ENCODE measurements around the gene VCL. TPM values are rescaled to one million over a fixed set of nuclear protein-coding genes. Genes with fewer than 3 reads are reported as not detected.

The VCL gene
- 187 and 268 TPM in 2 replicates for total RNA-seq (2011; cell fraction: chromatin; rRNA removed; ENCODE audit: low replicate concordance)
- 123 and 137 TPM in 2 replicates for total RNA-seq (2011; cell fraction: nucleolus; rRNA removed)
- 175 and 236 TPM in 2 replicates for total RNA-seq (2011; cell fraction: nucleoplasm; rRNA removed)
- total RNA-seq (2014; rRNA removed) = 72.0 and 77.3 TPM in 2 replicates
- total RNA-seq (2014; rRNA removed; fragmentation: Illumina TruSeq; extraction: Trizol) = 76.4 and 81.4 TPM in 2 replicates
- 84.3 and 87.0 TPM in 2 replicates for total RNA-seq (2015; rRNA removed; fragmentation: Illumina TruSeq; extraction: Trizol)
- 180 and 186 TPM in 2 replicates for total RNA-seq (2021)
- 138 and 154 TPM in 2 replicates for polyA plus RNA-seq (2011; rRNA removed)
- 76.8 and 89.4 TPM in 2 replicates for polyA plus RNA-seq (2011; cell fraction: cytosol; rRNA removed)
- 176 and 196 TPM in 2 replicates for polyA plus RNA-seq (2011; cell fraction: nucleus; rRNA removed)
- polyA plus RNA-seq (2012) = 110 TPM in 2 replicates
- polyA plus RNA-seq (2014; fragmentation: Illumina TruSeq; extraction: Trizol) = 111 and 117 TPM in 2 replicates
- polyA plus RNA-seq (2014; fragmentation: Nextera tagmentation; extraction: Ambion mirVana) = 10 to 100 TPM; 29.8 to 53.6 TPM
- 65.6 and 72.8 TPM in 2 replicates for polyA plus RNA-seq (2014; rRNA removed)
- polyA minus RNA-seq (2011; rRNA and poly(A)+ RNA removed) = 163 and 186 TPM in 2 replicates
- 91.8 and 115 TPM in 2 replicates for polyA minus RNA-seq (2011; cell fraction: cytosol; rRNA and poly(A)+ RNA removed)
- polyA minus RNA-seq (2011; cell fraction: nucleus; rRNA and poly(A)+ RNA removed) = 133 and 174 TPM in 2 replicates
- percentile 92 among the genes with signal in this experiment for Bru-seq, nascent RNA
- BruChase-seq, experiment 1, labeled RNA remaining after a 2-hour chase = percentile 85 among the genes with signal in this experiment
- BruChase-seq, experiment 2, labeled RNA remaining after a 6-hour chase = percentile 87 among the genes with signal in this experiment
- long read RNA-seq, experiment 1, full-length matches to known transcripts = 79 of 612 reads
- long read RNA-seq, experiment 1, partial matches to known transcripts = 81 of 612 reads
- long read RNA-seq, experiment 1, other reads (novel, unspliced or antisense) = 452 of 612 reads
- long read RNA-seq, experiment 2, full-length matches to known transcripts = 28 of 135 reads
- long read RNA-seq, experiment 2, partial matches to known transcripts = 99 of 135 reads
- long read RNA-seq, experiment 2, other reads (novel, unspliced or antisense) = 8 of 135 reads
- long read RNA-seq, experiment 3, full-length matches to known transcripts = 7 of 29 reads
- long read RNA-seq, experiment 3, partial matches to known transcripts = 21 of 29 reads
- long read RNA-seq, experiment 3, other reads (novel, unspliced or antisense) = 1 of 29 reads

DNA sequence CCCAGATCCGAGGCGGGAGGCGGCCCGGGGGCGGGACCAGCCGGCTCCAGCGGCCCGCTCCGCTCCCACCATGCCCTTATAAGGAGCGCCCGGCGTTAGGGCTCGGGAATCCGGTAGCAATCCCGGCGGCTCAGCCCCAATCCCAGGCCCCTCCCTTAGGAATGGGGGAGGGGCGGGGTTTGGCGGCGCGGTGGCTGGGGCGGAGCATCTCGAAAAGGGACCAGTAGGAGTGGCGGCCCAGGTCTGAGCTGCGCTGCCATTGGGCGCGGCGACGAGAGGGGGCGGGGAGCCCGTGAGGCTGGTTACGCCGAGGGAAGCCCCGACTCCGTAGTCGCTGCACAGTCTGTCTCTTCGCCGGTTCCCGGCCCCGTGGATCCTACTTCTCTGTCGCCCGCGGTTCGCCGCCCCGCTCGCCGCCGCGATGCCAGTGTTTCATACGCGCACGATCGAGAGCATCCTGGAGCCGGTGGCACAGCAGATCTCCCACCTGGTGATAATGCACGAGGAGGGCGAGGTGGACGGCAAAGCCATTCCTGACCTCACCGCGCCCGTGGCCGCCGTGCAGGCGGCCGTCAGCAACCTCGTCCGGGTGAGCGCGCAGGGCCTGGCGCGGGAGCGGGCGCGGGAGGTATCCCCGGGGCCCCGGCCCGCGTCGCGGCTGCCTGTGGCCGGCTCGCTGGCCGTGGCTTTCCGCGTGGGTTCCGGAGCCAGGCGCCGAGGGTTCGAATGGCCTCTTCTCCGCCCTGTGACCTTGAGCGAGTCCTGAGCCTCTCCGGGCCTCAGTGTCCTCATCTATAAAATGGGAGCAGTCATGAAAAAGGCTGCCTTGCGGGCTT is at the start of gene VCL:
Gene VCL, plus strand, starts transcription at position 330 of the 836 bp plus-strand sequence. Its CDS starts 92 bp downstream, at position 422.
- H3K36me3 ChIP-seq (ENCODE audit: control insufficient read depth, insufficient read depth, low read length) = peaks cover 30% of the 10 kb centered on the region
- POLR2A ChIA-PET = interaction anchor here (0.6 to 8.8 kb wide), 17 partner anchors 8 to 130 kb away, joined by 3 to 109 read pairs (median 4); partner anchors contain the start of gene PLAU
- peak; percentile 66 for FAIRE-seq
- peak within 1 kb of the TSS; percentile 94 for H3K27ac ChIP-seq (ENCODE audit: extremely low read depth, low read depth, low read length)
- H4K20me1 ChIP-seq (replicated peaks; ENCODE audit: control insufficient read depth, insufficient read depth, low read length) = peaks cover 19% of the 10 kb centered on the region; the same call in 1 of the 2 replicates
- peak within 1 kb of the TSS; percentile 99 for H3K4me2 ChIP-seq (ENCODE audit: insufficient read depth, low read length)
- under 1% methylated on average over 92 of the region's 92 CpGs for WGBS (ENCODE audit: insufficient coverage, low coverage, missing lambda C conversion rate)
- in situ Hi-C loops (cut with MboI) (no loop called here), intact Hi-C loops (cut with micrococcal nuclease) (loop anchor here (2.0 to 5.0 kb wide), 2 partner anchors 41 to 84 kb away; no protein-coding TSS in a partner anchor)
- no peaks in the 10 kb centered on the region for H3K9me1 ChIP-seq (ENCODE audit: control insufficient read depth, insufficient read depth, low read length)
- H3K9me3 ChIP-seq (replicated peaks; ENCODE audit: control insufficient read depth, insufficient read depth, low read depth, low read length) = no peaks in the 10 kb centered on the region
- peak; percentile 95 for ATAC-seq
- CTCF ChIA-PET (ENCODE audit: low intra/inter-chr PET ratio) = no interaction called here
- H2AFZ ChIP-seq (ENCODE audit: low read depth, low read length) = peak within 1 kb of the TSS; percentile 97
- peak within 1 kb of the TSS; percentile 94 for H3K4me3 ChIP-seq
- BruUV-seq (replicated peaks) = TSS peak; percentile 40
- no peaks in the 10 kb centered on the region; a peak in 1 of 5 replicates for H3K27me3 ChIP-seq (ENCODE audit: control insufficient read depth in 2 of 2, insufficient read depth in 2 of 2, low read length in 2 of 2)
- peak within 1 kb of the TSS; percentile 95 to 100 for H3K9ac ChIP-seq (ENCODE audit: insufficient read depth in 1 of 2, low read depth in 2 of 2, low read length in 2 of 2)
- H3K4me1 ChIP-seq (replicated peaks in 1 of 2; ENCODE audit: control insufficient read depth in 2 of 2, insufficient read depth in 2 of 2, low read length in 2 of 2) = peaks cover 47 to 48% of the 10 kb centered on the region in 2 experiments
- peaks cover 52% of the 10 kb centered on the region for H3K79me2 ChIP-seq (ENCODE audit: control insufficient read depth, insufficient read depth, low read length)
- DNase-seq (ENCODE audit: extremely low read depth in 1 of 4, low spot score in 3 of 4) = peak; percentile 98 to 99 (median 98)
- TF ChIP-seq RAD51 (IDR thresholded peaks at IDR 0.05; ENCODE audit: borderline replicate concordance, low read depth) = no peak
- no peak for TF ChIP-seq ZNF584 (CRISPR knock-in tag; IDR thresholded peaks at IDR 0.05; ENCODE audit: low read depth)
- TF ChIP-seq HMG20B (CRISPR knock-in tag; IDR thresholded peaks at IDR 0.05) = no peak
- TF ChIP-seq PHF20 (IDR thresholded peaks at IDR 0.05; ENCODE audit: partially characterized antibody) = peak; percentile 51
- TF ChIP-seq, protein P1, sequence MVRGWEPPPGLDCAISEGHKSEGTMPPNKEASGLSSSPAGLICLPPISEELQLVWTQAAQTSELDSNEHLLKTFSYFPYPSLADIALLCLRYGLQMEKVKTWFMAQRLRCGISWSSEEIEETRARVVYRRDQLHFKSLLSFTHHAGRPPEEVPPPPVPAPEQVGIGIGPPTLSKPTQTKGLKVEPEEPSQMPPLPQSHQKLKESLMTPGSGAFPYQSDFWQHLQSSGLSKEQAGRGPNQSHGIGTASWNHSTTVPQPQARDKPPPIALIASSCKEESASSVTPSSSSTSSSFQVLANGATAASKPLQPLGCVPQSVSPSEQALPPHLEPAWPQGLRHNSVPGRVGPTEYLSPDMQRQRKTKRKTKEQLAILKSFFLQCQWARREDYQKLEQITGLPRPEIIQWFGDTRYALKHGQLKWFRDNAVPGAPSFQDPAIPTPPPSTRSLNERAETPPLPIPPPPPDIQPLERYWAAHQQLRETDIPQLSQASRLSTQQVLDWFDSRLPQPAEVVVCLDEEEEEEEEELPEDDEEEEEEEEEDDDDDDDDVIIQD (CRISPR knock-in tag; IDR thresholded peaks at IDR 0.05) = no peak
- TF ChIP-seq U2AF1 (optimal IDR thresholded peaks at IDR 0.05; ENCODE audit: low read depth, low read length) = peak; percentile 74
- TF ChIP-seq, protein P2, sequence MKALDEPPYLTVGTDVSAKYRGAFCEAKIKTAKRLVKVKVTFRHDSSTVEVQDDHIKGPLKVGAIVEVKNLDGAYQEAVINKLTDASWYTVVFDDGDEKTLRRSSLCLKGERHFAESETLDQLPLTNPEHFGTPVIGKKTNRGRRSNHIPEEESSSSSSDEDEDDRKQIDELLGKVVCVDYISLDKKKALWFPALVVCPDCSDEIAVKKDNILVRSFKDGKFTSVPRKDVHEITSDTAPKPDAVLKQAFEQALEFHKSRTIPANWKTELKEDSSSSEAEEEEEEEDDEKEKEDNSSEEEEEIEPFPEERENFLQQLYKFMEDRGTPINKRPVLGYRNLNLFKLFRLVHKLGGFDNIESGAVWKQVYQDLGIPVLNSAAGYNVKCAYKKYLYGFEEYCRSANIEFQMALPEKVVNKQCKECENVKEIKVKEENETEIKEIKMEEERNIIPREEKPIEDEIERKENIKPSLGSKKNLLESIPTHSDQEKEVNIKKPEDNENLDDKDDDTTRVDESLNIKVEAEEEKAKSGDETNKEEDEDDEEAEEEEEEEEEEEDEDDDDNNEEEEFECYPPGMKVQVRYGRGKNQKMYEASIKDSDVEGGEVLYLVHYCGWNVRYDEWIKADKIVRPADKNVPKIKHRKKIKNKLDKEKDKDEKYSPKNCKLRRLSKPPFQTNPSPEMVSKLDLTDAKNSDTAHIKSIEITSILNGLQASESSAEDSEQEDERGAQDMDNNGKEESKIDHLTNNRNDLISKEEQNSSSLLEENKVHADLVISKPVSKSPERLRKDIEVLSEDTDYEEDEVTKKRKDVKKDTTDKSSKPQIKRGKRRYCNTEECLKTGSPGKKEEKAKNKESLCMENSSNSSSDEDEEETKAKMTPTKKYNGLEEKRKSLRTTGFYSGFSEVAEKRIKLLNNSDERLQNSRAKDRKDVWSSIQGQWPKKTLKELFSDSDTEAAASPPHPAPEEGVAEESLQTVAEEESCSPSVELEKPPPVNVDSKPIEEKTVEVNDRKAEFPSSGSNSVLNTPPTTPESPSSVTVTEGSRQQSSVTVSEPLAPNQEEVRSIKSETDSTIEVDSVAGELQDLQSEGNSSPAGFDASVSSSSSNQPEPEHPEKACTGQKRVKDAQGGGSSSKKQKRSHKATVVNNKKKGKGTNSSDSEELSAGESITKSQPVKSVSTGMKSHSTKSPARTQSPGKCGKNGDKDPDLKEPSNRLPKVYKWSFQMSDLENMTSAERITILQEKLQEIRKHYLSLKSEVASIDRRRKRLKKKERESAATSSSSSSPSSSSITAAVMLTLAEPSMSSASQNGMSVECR (CRISPR knock-in tag; IDR thresholded peaks at IDR 0.05) = peak; percentile 96
- TF ChIP-seq SMARCB1 (IDR thresholded peaks at IDR 0.05; ENCODE audit: insufficient read length, low read depth) = no peak
- TF ChIP-seq ADNP (tag; IDR thresholded peaks at IDR 0.05) = no peak

All from K562 (cell line).